Measurements from ENCODE around the gene CACNA2D1.

CACNA2D1 gene

GRCh38 chr7:81934596-81935301, 508.8 kb downstream of the CACNA2D1 start:
- H3K27ac ChIP-seq, result no peak overlapping the region
- TF ChIP-seq ZFX (IDR thresholded peaks at IDR 0.05; ENCODE audit: borderline replicate concordance), result no peak
- no peak for TF ChIP-seq CTCF (IDR thresholded peaks at IDR 0.05)

- H3K27ac ChIP-seq, result no peak overlapping the region
- TF ChIP-seq CTCF (IDR thresholded peaks at IDR 0.05) (no peak), ZFX (IDR thresholded peaks at IDR 0.05; ENCODE audit: borderline replicate concordance) (no peak)
Measured at GRCh38 chr7:81932936-81933335, 510.6 kb downstream of the CACNA2D1 start.

GRCh38 chr7:81929386-81929785, 514.2 kb downstream of the CACNA2D1 start:
- no peak overlapping the region for H3K27ac ChIP-seq
- no peak for TF ChIP-seq ZFX (IDR thresholded peaks at IDR 0.05; ENCODE audit: borderline replicate concordance)
- no peak for TF ChIP-seq CTCF (IDR thresholded peaks at IDR 0.05)

GRCh38 chr7:81926154-81926553, 517.4 kb downstream of the CACNA2D1 start:
- no peak overlapping the region for H3K27ac ChIP-seq

GRCh38 chr7:81925530-81925929, 518.0 kb downstream of the CACNA2D1 start:
- TF ChIP-seq ZFX (IDR thresholded peaks at IDR 0.05; ENCODE audit: borderline replicate concordance) (no peak), CTCF (IDR thresholded peaks at IDR 0.05) (no peak)
- H3K27ac ChIP-seq, result no peak overlapping the region

More at GRCh38 chr7:81926154-81926553, 517.4 kb downstream of the CACNA2D1 start:
- no peak for TF ChIP-seq CTCF (IDR thresholded peaks at IDR 0.05)
- no peak for TF ChIP-seq ZFX (IDR thresholded peaks at IDR 0.05; ENCODE audit: borderline replicate concordance)

GRCh38 chr7:81924494-81924893, 519.1 kb downstream of the CACNA2D1 start:
- TF ChIP-seq ZFX (IDR thresholded peaks at IDR 0.05; ENCODE audit: borderline replicate concordance) (no peak), CTCF (IDR thresholded peaks at IDR 0.05) (no peak)
- H3K27ac ChIP-seq, result no peak overlapping the region

- no peak for TF ChIP-seq CTCF (IDR thresholded peaks at IDR 0.05)
Measured at GRCh38 chr7:81919494-81919893, 524.1 kb downstream of the CACNA2D1 start.

More at GRCh38 chr7:81919494-81919893, 524.1 kb downstream of the CACNA2D1 start:
- H3K27ac ChIP-seq, result no peak overlapping the region

Measured in 22Rv1 (cell line).